Upper lobe of right lung (tissue), 1 donor: ENCODE results near the gene PLCH2. TPM values are rescaled to one million over a fixed set of nuclear protein-coding genes. Genes with fewer than 3 reads are reported as not detected.

ENCODE experiments used
- ATAC-seq: fragments of 200-7000 bp; cut with Tn5 transposase; one replicate; pipeline ENCODE4 v1.9.1; 2020; ENCODE audit warnings: mild to moderate bottlenecking, moderate library complexity
- DNase-seq: peaks from one replicate; pipeline ENCODE4 v3.0.0-alpha.2; 2020
- H3K27ac ChIP-seq: fragments of 200-600 bp; one replicate; pipeline ENCODE4 v1.8.0; 2022
- H3K27me3 ChIP-seq: fragments of 200-600 bp; one replicate; pipeline ENCODE4 v1.8.0; 2022; ENCODE audit warnings: mild to moderate bottlenecking
- H3K36me3 ChIP-seq: fragments of 200-600 bp; one replicate; pipeline ENCODE4 v1.8.0; 2022
- H3K4me1 ChIP-seq: fragments of 200-600 bp; one replicate; pipeline ENCODE4 v1.8.0; 2022
- H3K4me3 ChIP-seq: fragments of 200-600 bp; one replicate; pipeline ENCODE4 v1.8.0; 2022; ENCODE audit warnings: mild to moderate bottlenecking
- H3K9me3 ChIP-seq: fragments of 200-600 bp; one replicate; pipeline ENCODE4 v1.8.0; 2022
- CTCF ChIP-seq: fragments of 200-600 bp; IDR thresholded peaks from one replicate; pipeline ENCODE4 v1.8.0; 2022; ENCODE audit warnings: antibody characterized with exemption
- intact Hi-C: fragments of 100-400 bp; cut with DNase I; formaldehyde crosslinking; loops from one replicate; pipeline ENCODE4 v1.11.0; 2022
- total RNA-seq: library from RNA; stranded (reverse); fragmentation: NEBNext Ultra II Directional; extraction: Animal tissue kit (Norgen Biotek cat#: 25700); gene quantifications from one replicate; pipeline ENCODE4 v1.2.1, GENCODE V29; 2021
- donor health status: DM: no; HTN: yes; CAD: no; lungs with severe emphysema.

PLCH2 gene
- total RNA-seq, 1 donor from 2014 or later = 2.4 TPM

GRCh38 chr1:2553871-2554620 is 78.0 kb downstream of the PLCH2 start:
- Histone ChIP-seq H3K27ac (peak overlapping the region; percentile 98), H3K4me3 (no peak overlapping the region), H3K36me3 (peaks cover 12% of the 10 kb centered on the region), H3K9me3 (no peaks in the 10 kb centered on the region), H3K4me1 (peaks cover 38% of the 10 kb centered on the region), H3K27me3 (no peaks in the 10 kb centered on the region)
- no peak for DNase-seq
- no peak for ATAC-seq
- TF ChIP-seq CTCF = no peak
- intact Hi-C loops = no loop called here

- DNase-seq = no peak
- Histone ChIP-seq H3K9me3 (no peaks in the 10 kb centered on the region), H3K4me3 (peak overlapping the region; percentile 94), H3K4me1 (peaks cover 30% of the 10 kb centered on the region), H3K36me3 (peaks cover 17% of the 10 kb centered on the region), H3K27me3 (no peaks in the 10 kb centered on the region), H3K27ac (peak overlapping the region; percentile 98)
- peak; percentile 6 for ATAC-seq
- peak; percentile 44 for TF ChIP-seq CTCF
- intact Hi-C loops = no loop called here
These were observed 78.7 kb downstream of the PLCH2 start for GRCh38 chr1:2554621-2555387.

Other genes starting within 250 kb of the PLCH2 start
- gene SKI, start 248.0 kb upstream of the PLCH2 start, total RNA-seq = 89.6 TPM
- gene MORN1, start 84.7 kb upstream of the PLCH2 start, total RNA-seq = 9.0 TPM
- gene RER1, start 84.4 kb upstream of the PLCH2 start, total RNA-seq = 118 TPM
- 14.6 TPM for gene PEX10, start 63.7 kb upstream of the PLCH2 start, total RNA-seq
- gene PANK4, start 50.3 kb downstream of the PLCH2 start, total RNA-seq = 36.4 TPM
- 1.5 TPM for gene HES5, start 54.0 kb downstream of the PLCH2 start, total RNA-seq
- gene TNFRSF14, start 80.1 kb downstream of the PLCH2 start, total RNA-seq = 133 TPM
- gene PRXL2B, start 110.5 kb downstream of the PLCH2 start, total RNA-seq = 25.9 TPM
- gene MMEL1, start 156.7 kb downstream of the PLCH2 start, total RNA-seq = 3.2 TPM